Measurements from ENCODE around the gene NDUFB7. TPM values are rescaled to one million over a fixed set of nuclear protein-coding genes. Genes with fewer than 3 reads are reported as not detected.
"Not testable (repeated sequence)": the region's sequence is repeated elsewhere in the genome, so short reads cannot be mapped to it uniquely, and the experiment has no call there.

The NDUFB7 gene
- total and polyA plus RNA-seq, 2 of the 8 experiments (the other 6 are each of a cell fraction or from before 2014, with no cell fraction given), result 151 to 740 TPM

DNA sequence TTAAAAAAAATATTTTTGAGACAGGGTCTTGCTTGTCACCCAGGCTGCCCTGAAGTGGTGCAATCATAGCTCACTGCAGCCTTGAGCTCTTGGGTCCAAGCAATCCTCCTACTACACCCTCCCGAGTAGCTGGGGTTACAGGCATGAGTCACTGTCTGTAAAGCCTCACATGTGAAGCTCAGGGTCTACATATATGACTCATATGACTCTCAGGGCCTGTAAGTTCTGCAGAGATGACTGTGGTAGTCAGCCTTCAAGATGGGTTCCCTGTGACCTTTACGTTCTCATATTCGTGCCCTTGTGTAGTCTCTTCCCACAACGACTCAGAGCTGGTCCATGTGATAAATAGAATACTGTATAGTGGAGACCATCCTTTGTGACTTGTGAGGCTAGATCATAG, 17.6 kb upstream of the NDUFB7 start:
- FAIRE-seq; H3K14ac ChIP-seq (ENCODE audit: insufficient read length); H3K4ac ChIP-seq (replicated peaks; ENCODE audit: insufficient read length, low read depth, low read length); H3K18ac ChIP-seq (ENCODE audit: extremely low read depth, low read length); H3K79me1 ChIP-seq (ENCODE audit: low read depth, low read length); H2BK120ac ChIP-seq (replicated peaks; ENCODE audit: low read depth, low read length); H3K4me2 ChIP-seq (ENCODE audit: insufficient read depth in 1 of 2, low read depth in 2 of 2, low read length in 2 of 2); H3K27me3 ChIP-seq (replicated peaks in 1 of 4; ENCODE audit: control insufficient read depth in 3 of 4, extremely low read depth in 1 of 4, insufficient read depth in 3 of 4, low read length in 3 of 4); H2BK5ac ChIP-seq (ENCODE audit: low read depth, low read length); H3K36me3 ChIP-seq (ENCODE audit: control insufficient read depth in 2 of 4, insufficient read depth in 4 of 4, low read length in 3 of 4); H3K4me3 ChIP-seq (ENCODE audit: extremely low read depth in 1 of 4, insufficient read depth in 2 of 4, low read depth in 3 of 4, low read length in 4 of 4); H2AK5ac ChIP-seq (ENCODE audit: low read depth, low read length); H3K23me2 ChIP-seq (ENCODE audit: low read depth, low read length); H4K91ac ChIP-seq (replicated peaks; ENCODE audit: insufficient read length, low read length); H4K5ac ChIP-seq (ENCODE audit: insufficient read length, low read depth, low read length); DNase-seq (ENCODE audit: low read depth in 1 of 2, low spot score in 2 of 2); CTCF ChIA-PET (ENCODE audit: partially characterized antibody); H3K4me1 ChIP-seq (replicated peaks in 1 of 4; ENCODE audit: control insufficient read depth in 3 of 4, insufficient read depth in 4 of 4, low read length in 3 of 4); H2AFZ ChIP-seq (ENCODE audit: low read length); H3K9ac ChIP-seq (replicated peaks in 1 of 4; ENCODE audit: extremely low read depth in 1 of 4, low read depth in 3 of 4, low read length in 3 of 4); H3K23ac ChIP-seq (ENCODE audit: insufficient read length); H4K20me1 ChIP-seq (replicated peaks in 1 of 2; ENCODE audit: control insufficient read depth in 1 of 2, insufficient read depth in 2 of 2, low read length in 2 of 2); H2BK20ac ChIP-seq (ENCODE audit: low read length); H3K27ac ChIP-seq (ENCODE audit: low read depth, low read length); POLR2A ChIA-PET (ENCODE audit: partially characterized antibody); H3K79me2 ChIP-seq (ENCODE audit: control insufficient read depth in 1 of 2, insufficient read depth in 2 of 2, low read length in 2 of 2); H2BK12ac ChIP-seq (ENCODE audit: low read depth, low read length); H3K56ac ChIP-seq (replicated peaks; ENCODE audit: insufficient read length, low read depth, low read length); H4K8ac ChIP-seq (ENCODE audit: extremely low read depth, insufficient read depth, low read length); H2BK15ac ChIP-seq (ENCODE audit: low read length): not testable (repeated sequence)
- H3K9me3 ChIP-seq (ENCODE audit: insufficient read depth in 2 of 2, low read depth in 1 of 2, low read length in 1 of 2), result peaks cover 11 to 22% of the 10 kb centered on the region in 2 experiments; a peak in 3 of 4 replicates
- WGBS, 2 experiments (ENCODE audit: extremely low coverage in 1 of 2, insufficient coverage in 1 of 2, insufficient read length in 1 of 2, insufficient replicate concordance in 2 of 2, low coverage in 1 of 2, low lambda C conversion rate in 2 of 2, missing lambda C conversion rate in 1 of 2), result 74% methylated on average over 4 of the region's 4 CpGs; no CpG with 5 or more reads in 1 of the 2 experiments

DNA sequence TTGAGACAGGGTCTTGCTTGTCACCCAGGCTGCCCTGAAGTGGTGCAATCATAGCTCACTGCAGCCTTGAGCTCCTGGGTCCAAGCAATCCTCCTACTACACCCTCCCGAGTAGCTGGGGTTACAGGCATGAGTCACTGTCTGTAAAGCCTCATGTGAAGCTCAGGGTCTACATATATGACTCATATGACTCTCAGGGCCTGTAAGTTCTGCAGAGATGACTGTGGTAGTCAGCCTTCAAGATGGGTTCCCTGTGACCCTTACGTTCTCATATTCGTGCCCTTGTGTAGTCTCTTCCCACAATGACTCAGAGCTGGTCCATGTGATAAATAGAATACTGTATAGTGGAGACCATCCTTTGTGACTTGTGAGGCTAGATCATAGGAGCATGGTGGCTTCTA, 13.3 kb upstream of the NDUFB7 start:
- 79% methylated on average over 3 of the region's 3 CpGs; no CpG with 5 or more reads in 1 of the 2 experiments for WGBS, 2 experiments (ENCODE audit: extremely low coverage in 1 of 2, insufficient coverage in 1 of 2, insufficient read length in 1 of 2, insufficient replicate concordance in 2 of 2, low coverage in 1 of 2, low lambda C conversion rate in 2 of 2, missing lambda C conversion rate in 1 of 2)

More for the DNA sequence above, 13.3 kb upstream of the NDUFB7 start:
- H3K23me2 ChIP-seq (ENCODE audit: low read depth, low read length); POLR2A ChIA-PET (ENCODE audit: partially characterized antibody); H3K14ac ChIP-seq (ENCODE audit: insufficient read length); H2BK5ac ChIP-seq (ENCODE audit: low read depth, low read length); H3K4ac ChIP-seq (replicated peaks; ENCODE audit: insufficient read length, low read depth, low read length); H3K27me3 ChIP-seq (replicated peaks in 1 of 4; ENCODE audit: control insufficient read depth in 3 of 4, extremely low read depth in 1 of 4, insufficient read depth in 3 of 4, low read length in 3 of 4); H3K79me2 ChIP-seq (ENCODE audit: control insufficient read depth in 1 of 2, insufficient read depth in 2 of 2, low read length in 2 of 2); H2AK5ac ChIP-seq (ENCODE audit: low read depth, low read length); H2BK20ac ChIP-seq (ENCODE audit: low read length); H3K9ac ChIP-seq (replicated peaks in 1 of 4; ENCODE audit: extremely low read depth in 1 of 4, low read depth in 3 of 4, low read length in 3 of 4); DNase-seq (ENCODE audit: low read depth in 1 of 2, low spot score in 2 of 2); H2AFZ ChIP-seq (ENCODE audit: low read length); H3K4me2 ChIP-seq (ENCODE audit: insufficient read depth in 1 of 2, low read depth in 2 of 2, low read length in 2 of 2); H2BK15ac ChIP-seq (ENCODE audit: low read length); H3K27ac ChIP-seq (ENCODE audit: low read depth, low read length); CTCF ChIA-PET (ENCODE audit: partially characterized antibody); H4K91ac ChIP-seq (replicated peaks; ENCODE audit: insufficient read length, low read length); H3K18ac ChIP-seq (ENCODE audit: extremely low read depth, low read length); H3K56ac ChIP-seq (replicated peaks; ENCODE audit: insufficient read length, low read depth, low read length); H4K5ac ChIP-seq (ENCODE audit: insufficient read length, low read depth, low read length); H3K79me1 ChIP-seq (ENCODE audit: low read depth, low read length); H2BK120ac ChIP-seq (replicated peaks; ENCODE audit: low read depth, low read length); H3K4me3 ChIP-seq (ENCODE audit: extremely low read depth in 1 of 4, insufficient read depth in 2 of 4, low read depth in 3 of 4, low read length in 4 of 4); H3K4me1 ChIP-seq (replicated peaks in 1 of 4; ENCODE audit: control insufficient read depth in 3 of 4, insufficient read depth in 4 of 4, low read length in 3 of 4); H3K36me3 ChIP-seq (ENCODE audit: control insufficient read depth in 2 of 4, insufficient read depth in 4 of 4, low read length in 3 of 4); H4K8ac ChIP-seq (ENCODE audit: extremely low read depth, insufficient read depth, low read length); H3K23ac ChIP-seq (ENCODE audit: insufficient read length); H2BK12ac ChIP-seq (ENCODE audit: low read depth, low read length); H4K20me1 ChIP-seq (replicated peaks in 1 of 2; ENCODE audit: control insufficient read depth in 1 of 2, insufficient read depth in 2 of 2, low read length in 2 of 2); FAIRE-seq: not testable (repeated sequence)
- peaks cover 4 to 11% of the 10 kb centered on the region in 2 experiments; a peak in 2 of 4 replicates for H3K9me3 ChIP-seq (ENCODE audit: insufficient read depth in 2 of 2, low read depth in 1 of 2, low read length in 1 of 2)

Measured in H1 (cell line).